ENCODE measurements around the gene INSL3. TPM values are rescaled to one million over a fixed set of nuclear protein-coding genes. Genes with fewer than 3 reads are reported as not detected.
A peak's percentile ranks its signal among the peaks of the same experiment; 100 is the strongest.

Gene INSL3
- total and polyA plus RNA-seq, 2 of the 13 experiments (the other 11 are each of a cell fraction or from before 2014, with no cell fraction given), result 0.30 TPM; not detected in 1

DNA sequence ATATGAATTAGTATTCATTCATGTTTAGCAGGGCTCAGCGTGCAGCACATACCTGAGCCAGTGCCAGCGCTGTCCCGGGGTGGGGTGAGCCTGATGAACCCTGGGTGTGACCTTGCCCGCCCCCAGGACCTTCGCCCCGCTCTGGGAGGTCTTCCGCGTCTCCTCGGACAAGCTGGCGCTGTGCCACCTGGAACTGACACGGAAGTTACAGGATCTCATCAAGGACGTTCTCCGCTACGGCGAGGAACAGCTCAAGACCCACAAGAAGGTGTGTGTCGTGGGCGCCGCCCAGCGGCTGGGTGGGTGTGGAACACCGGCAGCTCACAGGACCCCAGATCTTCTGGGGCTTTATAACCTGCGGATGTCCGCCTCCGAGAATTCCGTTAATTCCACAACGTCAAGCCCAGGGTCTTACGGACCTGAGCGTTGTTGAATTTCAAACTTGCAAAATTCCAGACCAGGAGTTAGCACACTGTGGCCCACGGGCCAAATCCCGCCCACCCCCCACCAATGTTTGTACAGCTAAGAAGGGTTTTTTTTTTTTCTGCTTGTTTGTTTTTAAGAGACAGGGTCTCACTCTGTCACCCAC is 54.7 kb downstream of the INSL3 start (continued):
- TF ChIP-seq, protein P1, sequence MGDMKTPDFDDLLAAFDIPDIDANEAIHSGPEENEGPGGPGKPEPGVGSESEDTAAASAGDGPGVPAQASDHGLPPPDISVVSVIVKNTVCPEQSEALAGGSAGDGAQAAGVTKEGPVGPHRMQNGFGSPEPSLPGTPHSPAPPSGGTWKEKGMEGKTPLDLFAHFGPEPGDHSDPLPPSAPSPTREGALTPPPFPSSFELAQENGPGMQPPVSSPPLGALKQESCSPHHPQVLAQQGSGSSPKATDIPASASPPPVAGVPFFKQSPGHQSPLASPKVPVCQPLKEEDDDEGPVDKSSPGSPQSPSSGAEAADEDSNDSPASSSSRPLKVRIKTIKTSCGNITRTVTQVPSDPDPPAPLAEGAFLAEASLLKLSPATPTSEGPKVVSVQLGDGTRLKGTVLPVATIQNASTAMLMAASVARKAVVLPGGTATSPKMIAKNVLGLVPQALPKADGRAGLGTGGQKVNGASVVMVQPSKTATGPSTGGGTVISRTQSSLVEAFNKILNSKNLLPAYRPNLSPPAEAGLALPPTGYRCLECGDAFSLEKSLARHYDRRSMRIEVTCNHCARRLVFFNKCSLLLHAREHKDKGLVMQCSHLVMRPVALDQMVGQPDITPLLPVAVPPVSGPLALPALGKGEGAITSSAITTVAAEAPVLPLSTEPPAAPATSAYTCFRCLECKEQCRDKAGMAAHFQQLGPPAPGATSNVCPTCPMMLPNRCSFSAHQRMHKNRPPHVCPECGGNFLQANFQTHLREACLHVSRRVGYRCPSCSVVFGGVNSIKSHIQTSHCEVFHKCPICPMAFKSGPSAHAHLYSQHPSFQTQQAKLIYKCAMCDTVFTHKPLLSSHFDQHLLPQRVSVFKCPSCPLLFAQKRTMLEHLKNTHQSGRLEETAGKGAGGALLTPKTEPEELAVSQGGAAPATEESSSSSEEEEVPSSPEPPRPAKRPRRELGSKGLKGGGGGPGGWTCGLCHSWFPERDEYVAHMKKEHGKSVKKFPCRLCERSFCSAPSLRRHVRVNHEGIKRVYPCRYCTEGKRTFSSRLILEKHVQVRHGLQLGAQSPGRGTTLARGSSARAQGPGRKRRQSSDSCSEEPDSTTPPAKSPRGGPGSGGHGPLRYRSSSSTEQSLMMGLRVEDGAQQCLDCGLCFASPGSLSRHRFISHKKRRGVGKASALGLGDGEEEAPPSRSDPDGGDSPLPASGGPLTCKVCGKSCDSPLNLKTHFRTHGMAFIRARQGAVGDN (CRISPR knock-in tag; IDR thresholded peaks at IDR 0.05), result peak; percentile 86
- TF ChIP-seq ZNF10 (CRISPR knock-in tag; IDR thresholded peaks at IDR 0.05; ENCODE audit: borderline replicate concordance, low read depth), result no peak
- 0 out of 2 replicates have a peak, but pooled peaks have one; percentile 29 for TF ChIP-seq ZSCAN25 (CRISPR knock-in tag; IDR thresholded peaks at IDR 0.05)
- TF ChIP-seq FOSL2 (CRISPR knock-in tag; IDR thresholded peaks at IDR 0.05), result no peak; the same call in 1 of the 2 replicates
- TF ChIP-seq MIER3 (CRISPR knock-in tag; IDR thresholded peaks at IDR 0.05; ENCODE audit: borderline replicate concordance), result peak; percentile 65; the same call in 1 of the 2 replicates
- TF ChIP-seq NR2F1 (CRISPR knock-in tag; IDR thresholded peaks at IDR 0.05), result peak; percentile 83 to 84
- TF ChIP-seq HCFC1 (IDR thresholded peaks at IDR 0.05; ENCODE audit: low read depth, low read length), result no peak
- TF ChIP-seq ZNF569 (CRISPR knock-in tag; IDR thresholded peaks at IDR 0.05; ENCODE audit: borderline replicate concordance), result no peak
- no peak for TF ChIP-seq RBM39 (IDR thresholded peaks at IDR 0.05; ENCODE audit: low read depth, low read length, poor library complexity, severe bottlenecking)
- peak; percentile 71; the same call in 1 of the 2 replicates for TF ChIP-seq NR2F2 (IDR thresholded peaks at IDR 0.05; ENCODE audit: borderline replicate concordance, low read depth)
- TF ChIP-seq, protein P2, sequence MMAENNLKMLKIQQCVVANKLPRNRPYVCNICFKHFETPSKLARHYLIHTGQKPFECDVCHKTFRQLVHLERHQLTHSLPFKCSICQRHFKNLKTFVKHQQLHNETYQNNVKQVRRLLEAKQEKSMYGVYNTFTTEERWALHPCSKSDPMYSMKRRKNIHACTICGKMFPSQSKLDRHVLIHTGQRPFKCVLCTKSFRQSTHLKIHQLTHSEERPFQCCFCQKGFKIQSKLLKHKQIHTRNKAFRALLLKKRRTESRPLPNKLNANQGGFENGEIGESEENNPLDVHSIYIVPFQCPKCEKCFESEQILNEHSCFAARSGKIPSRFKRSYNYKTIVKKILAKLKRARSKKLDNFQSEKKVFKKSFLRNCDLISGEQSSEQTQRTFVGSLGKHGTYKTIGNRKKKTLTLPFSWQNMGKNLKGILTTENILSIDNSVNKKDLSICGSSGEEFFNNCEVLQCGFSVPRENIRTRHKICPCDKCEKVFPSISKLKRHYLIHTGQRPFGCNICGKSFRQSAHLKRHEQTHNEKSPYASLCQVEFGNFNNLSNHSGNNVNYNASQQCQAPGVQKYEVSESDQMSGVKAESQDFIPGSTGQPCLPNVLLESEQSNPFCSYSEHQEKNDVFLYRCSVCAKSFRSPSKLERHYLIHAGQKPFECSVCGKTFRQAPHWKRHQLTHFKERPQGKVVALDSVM (CRISPR knock-in tag; IDR thresholded peaks at IDR 0.05), result no peak
- TF ChIP-seq FOXA1 (IDR thresholded peaks at IDR 0.05), result no peak
- no peak for TF ChIP-seq FOXA1 (CRISPR knock-in tag; IDR thresholded peaks at IDR 0.05)
- TF ChIP-seq, protein P3, sequence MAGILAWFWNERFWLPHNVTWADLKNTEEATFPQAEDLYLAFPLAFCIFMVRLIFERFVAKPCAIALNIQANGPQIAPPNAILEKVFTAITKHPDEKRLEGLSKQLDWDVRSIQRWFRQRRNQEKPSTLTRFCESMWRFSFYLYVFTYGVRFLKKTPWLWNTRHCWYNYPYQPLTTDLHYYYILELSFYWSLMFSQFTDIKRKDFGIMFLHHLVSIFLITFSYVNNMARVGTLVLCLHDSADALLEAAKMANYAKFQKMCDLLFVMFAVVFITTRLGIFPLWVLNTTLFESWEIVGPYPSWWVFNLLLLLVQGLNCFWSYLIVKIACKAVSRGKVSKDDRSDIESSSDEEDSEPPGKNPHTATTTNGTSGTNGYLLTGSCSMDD (CRISPR knock-in tag; IDR thresholded peaks at IDR 0.05), result no peak
- no peak for TF ChIP-seq ZBTB42 (CRISPR knock-in tag; IDR thresholded peaks at IDR 0.05)
- no peak for TF ChIP-seq ZNF264 (CRISPR knock-in tag; IDR thresholded peaks at IDR 0.05)
- peak; percentile 49 for TF ChIP-seq KDM3A (CRISPR knock-in tag; IDR thresholded peaks at IDR 0.05; ENCODE audit: low read depth)
- TF ChIP-seq ZNF629 (CRISPR knock-in tag; conservative IDR thresholded peaks at IDR 0.05), result 0 out of 2 replicates have a peak, but pooled peaks have one; percentile 7
- 0 out of 2 replicates have a peak, but pooled peaks have one; percentile 19 for TF ChIP-seq ZKSCAN1 (IDR thresholded peaks at IDR 0.05; ENCODE audit: low read length)
- TF ChIP-seq ZNF460 (CRISPR knock-in tag; IDR thresholded peaks at IDR 0.05; ENCODE audit: borderline replicate concordance), result no peak
- no peak for TF ChIP-seq NAIF1 (CRISPR knock-in tag; IDR thresholded peaks at IDR 0.05; ENCODE audit: borderline replicate concordance)
- no peak for TF ChIP-seq ZFP62 (CRISPR knock-in tag; IDR thresholded peaks at IDR 0.05)
